H1 (cell line): ENCODE data around the gene CHMP4A. TPM values are rescaled to one million over a fixed set of nuclear protein-coding genes. Genes with fewer than 3 reads are reported as not detected.

Source experiments
- CTCF ChIA-PET: fragments of 300-600 bp; sonication (Branson Sonifier 250); formaldehyde crosslinking; loops from one replicate; lab custom pipeline; 2021; ENCODE audit not compliant: partially characterized antibody; lab: Charles Lee
- POLR2A ChIA-PET: fragments of 300-600 bp; sonication (Branson Sonifier 250); formaldehyde crosslinking; loops from one replicate; lab custom pipeline; 2021; ENCODE audit warnings: inconsistent platforms; ENCODE audit not compliant: partially characterized antibody; lab: Charles Lee
- DNase-seq, 2 experiments: peaks; one replicate each; pipeline versions ENCODE4 v3.0.0 to v3.0.0-alpha.2; 2010 to 2022; ENCODE audit warnings: low spot score in 2 of 2, low read depth in 1 of 2, mixed read lengths in 1 of 2
- FAIRE-seq: peaks from 2 replicates; lab custom pipeline; 2011; peaks lifted over from hg19 to GRCh38; lab: Jason Lieb, UNC
- H2AFZ ChIP-seq: 2 replicates; pipeline ENCODE4 v1.8.1; 2012; ENCODE audit warnings: low read length, inconsistent platforms
- H2AK5ac ChIP-seq: 2 replicates; pipeline ENCODE4 v1.6.1; 2013; ENCODE audit warnings: low read depth, low read length
- H2BK120ac ChIP-seq: replicated peaks from 2 replicates; pipeline ENCODE3; 2013; ENCODE audit warnings: low read depth, low read length, inconsistent platforms
- H2BK12ac ChIP-seq: 2 replicates; pipeline ENCODE4 v1.6.1; 2013; ENCODE audit warnings: low read depth, low read length
- H2BK15ac ChIP-seq: 2 replicates; pipeline ENCODE4 v1.6.1; 2013; ENCODE audit warnings: low read length
- H2BK20ac ChIP-seq: 2 replicates; pipeline ENCODE4 v1.6.1; 2013; ENCODE audit warnings: low read length
- H2BK5ac ChIP-seq: 2 replicates; pipeline ENCODE4 v1.6.1; 2013; ENCODE audit warnings: low read depth, low read length
- H3K14ac ChIP-seq: 2 replicates; pipeline ENCODE4 v1.6.1; 2013; ENCODE audit warnings: inconsistent platforms; ENCODE audit not compliant: insufficient read length
- H3K18ac ChIP-seq: 2 replicates; pipeline ENCODE4 v1.6.1; 2013; ENCODE audit warnings: low read length; ENCODE audit errors: extremely low read depth
- H3K23ac ChIP-seq: 2 replicates; pipeline ENCODE4 v1.6.1; 2013; ENCODE audit warnings: inconsistent platforms; ENCODE audit not compliant: insufficient read length
- H3K23me2 ChIP-seq: 2 replicates; pipeline ENCODE4 v1.6.1; 2013; ENCODE audit warnings: low read depth, low read length
- H3K27ac ChIP-seq: 2 replicates; pipeline ENCODE4 v1.6.1; 2011; ENCODE audit warnings: low read depth, low read length, inconsistent platforms
- H3K27me3 ChIP-seq, 4 experiments: replicated peaks in 1 of 4; 1 replicate in 1 of 4; 2 replicates in 3 of 4; pipeline versions ENCODE4 v1.6.1 to v1.8.1; 2011 to 2013; ENCODE audit warnings: low read length in 3 of 4, mild to moderate bottlenecking in 3 of 4, inconsistent platforms in 2 of 4, mixed read lengths in 2 of 4, moderate library complexity in 1 of 4; ENCODE audit not compliant: control insufficient read depth in 3 of 4, insufficient read depth in 3 of 4; ENCODE audit errors: extremely low read depth in 1 of 4
- H3K36me3 ChIP-seq, 4 experiments: 2 replicates each; pipeline versions ENCODE4 v1.6.1 to v1.8.1; 2011 to 2013; ENCODE audit warnings: mild to moderate bottlenecking in 4 of 4, low read length in 3 of 4, moderate library complexity in 2 of 4, control low read depth in 1 of 4, inconsistent platforms in 1 of 4; ENCODE audit not compliant: insufficient read depth in 4 of 4, control insufficient read depth in 2 of 4
- H3K4ac ChIP-seq: replicated peaks from 2 replicates; pipeline ENCODE3; 2013; ENCODE audit warnings: low read length, low read depth, mixed read lengths, inconsistent platforms; ENCODE audit not compliant: insufficient read length
- H3K4me1 ChIP-seq, 4 experiments: replicated peaks in 1 of 4; 1 replicate in 1 of 4; 2 replicates in 3 of 4; pipeline versions ENCODE4 v1.6.1 to v1.8.1; 2011 to 2013; ENCODE audit warnings: low read length in 3 of 4, inconsistent platforms in 2 of 4, mixed read lengths in 1 of 4; ENCODE audit not compliant: insufficient read depth in 4 of 4, control insufficient read depth in 3 of 4
- H3K4me2 ChIP-seq, 2 experiments: 2 replicates each; pipeline versions ENCODE4 v1.6.1 to v1.8.1; 2011 to 2013; ENCODE audit warnings: low read depth in 2 of 2, low read length in 2 of 2, control low read depth in 1 of 2, inconsistent platforms in 1 of 2, mild to moderate bottlenecking in 1 of 2; ENCODE audit not compliant: insufficient read depth in 1 of 2
- H3K4me3 ChIP-seq, 4 experiments: fragments of 200-600, 300-600 bp in 1 of 4; sonication (generic), shearing (Covaris generic), sonication (Bioruptor Twin) in 1 of 4; 2 replicates each; pipeline versions ENCODE4 v1.5.1 to v1.8.1; 2011 to 2016; ENCODE audit warnings: low read length in 4 of 4, low read depth in 3 of 4, control low read depth in 2 of 4, inconsistent platforms in 2 of 4, mild to moderate bottlenecking in 2 of 4, mixed read lengths in 1 of 4, moderate library complexity in 1 of 4; ENCODE audit not compliant: insufficient read depth in 2 of 4; ENCODE audit errors: extremely low read depth in 1 of 4
- H3K56ac ChIP-seq: replicated peaks from 2 replicates; pipeline ENCODE3; 2013; ENCODE audit warnings: low read depth, mild to moderate bottlenecking, mixed read lengths, low read length, inconsistent platforms; ENCODE audit not compliant: insufficient read length
- H3K79me1 ChIP-seq: 2 replicates; pipeline ENCODE4 v1.6.1; 2013; ENCODE audit warnings: low read depth, low read length, control low read depth
- H3K79me2 ChIP-seq, 2 experiments: 2 replicates each; pipeline versions ENCODE4 v1.6.1 to v1.8.1; 2012 to 2013; ENCODE audit warnings: low read length in 2 of 2, mild to moderate bottlenecking in 2 of 2, inconsistent platforms in 1 of 2; ENCODE audit not compliant: insufficient read depth in 2 of 2, control insufficient read depth in 1 of 2
- H3K9ac ChIP-seq, 4 experiments: replicated peaks in 1 of 4; 1 replicate in 1 of 4; 2 replicates in 3 of 4; pipeline versions ENCODE4 v1.6.1 to v1.8.1; 2011 to 2013; ENCODE audit warnings: low read depth in 3 of 4, low read length in 3 of 4, control low read depth in 2 of 4, mild to moderate bottlenecking in 2 of 4, moderate library complexity in 2 of 4, inconsistent platforms in 1 of 4; ENCODE audit errors: extremely low read depth in 1 of 4
- H3K9me3 ChIP-seq, 2 experiments: 2 replicates each; pipeline versions ENCODE4 v1.6.1 to v1.8.1; 2012 to 2013; ENCODE audit warnings: mild to moderate bottlenecking in 2 of 2, moderate library complexity in 2 of 2, control low read depth in 1 of 2, inconsistent platforms in 1 of 2, low read depth in 1 of 2, low read length in 1 of 2, mixed read lengths in 1 of 2; ENCODE audit not compliant: insufficient read depth in 2 of 2
- H4K20me1 ChIP-seq, 2 experiments: replicated peaks in 1 of 2; 2 replicates each; pipeline versions ENCODE3 to v1.8.1; 2011 to 2013; ENCODE audit warnings: inconsistent platforms in 2 of 2, low read length in 2 of 2, mild to moderate bottlenecking in 1 of 2; ENCODE audit not compliant: insufficient read depth in 2 of 2, control insufficient read depth in 1 of 2
- H4K5ac ChIP-seq: 2 replicates; pipeline ENCODE4 v1.6.1; 2013; ENCODE audit warnings: low read length, low read depth, mixed read lengths, inconsistent platforms; ENCODE audit not compliant: insufficient read length
- H4K8ac ChIP-seq: 2 replicates; pipeline ENCODE4 v1.8.0; 2013; ENCODE audit warnings: mild to moderate bottlenecking, moderate library complexity, low read length, inconsistent platforms; ENCODE audit not compliant: insufficient read depth; ENCODE audit errors: extremely low read depth
- H4K91ac ChIP-seq: replicated peaks from 2 replicates; pipeline ENCODE3; 2013; ENCODE audit warnings: low read length, mixed read lengths, inconsistent platforms; ENCODE audit not compliant: insufficient read length
- CBX8 ChIP-seq: fragments of 300-800, 300-1000 bp; sonication (generic); IDR thresholded peaks from 2 replicates; pipeline ENCODE4 v1.7.1; 2016; ENCODE audit warnings: low read depth, low read length, borderline replicate concordance
- CHD2 ChIP-seq: IDR thresholded peaks from 2 replicates; pipeline ENCODE4 v1.6.1; 2012; ENCODE audit warnings: low read length, improper control_type of control experiment
- EZH2 ChIP-seq: fragments of 200-600 bp; sonication (generic); IDR thresholded peaks from 2 replicates; pipeline ENCODE4 v1.7.1; 2012; ENCODE audit warnings: low read depth, mild to moderate bottlenecking, moderate library complexity, low read length, inconsistent platforms; ENCODE audit not compliant: severe bottlenecking
- FOSL1 ChIP-seq: IDR thresholded peaks from 2 replicates; pipeline ENCODE4 v1.6.1; 2011; ENCODE audit warnings: mild to moderate bottlenecking, low read depth, low read length, moderate library complexity; ENCODE audit not compliant: insufficient read depth
- HDAC6 ChIP-seq: IDR thresholded peaks from one replicate; pipeline ENCODE4 v1.7.1; 2012; ENCODE audit warnings: low read depth, mild to moderate bottlenecking, inconsistent platforms, low read length, moderate library complexity
- MAX ChIP-seq: IDR thresholded peaks from 2 replicates; pipeline ENCODE4 v1.6.1; 2012; ENCODE audit warnings: inconsistent platforms
- PHF8 ChIP-seq: fragments of 200-600 bp; sonication (generic); conservative IDR thresholded peaks from 2 replicates; pipeline ENCODE4 v1.7.1; 2012; ENCODE audit warnings: low read depth, mild to moderate bottlenecking, inconsistent platforms, low read length, moderate library complexity
- POLR2AphosphoS5 ChIP-seq: IDR thresholded peaks from 2 replicates; pipeline ENCODE4 v1.6.1; 2011; ENCODE audit warnings: low read depth, low read length
- RBBP5 ChIP-seq: IDR thresholded peaks from 2 replicates; pipeline ENCODE4 v1.7.1; 2012; ENCODE audit warnings: low read depth, mild to moderate bottlenecking, inconsistent platforms, low read length, moderate library complexity, borderline replicate concordance
- RFX5 ChIP-seq: IDR thresholded peaks from 2 replicates; pipeline ENCODE4 v1.6.1; 2011; ENCODE audit warnings: low read depth, low read length, improper control_type of control experiment, borderline replicate concordance
- SIRT6 ChIP-seq: IDR thresholded peaks from one replicate; pipeline ENCODE4 v1.7.1; 2012; ENCODE audit warnings: low read length, inconsistent platforms
- WGBS, 2 experiments: shearing (Covaris generic) in 1 of 2; methylation state at CpG; one replicate each; pipeline versions ENCODE4 v1.1.6 to v1.1.7; 2013 to 2015; ENCODE audit warnings: low lambda C conversion rate in 2 of 2, mixed read lengths in 2 of 2, inconsistent platforms in 1 of 2, low coverage in 1 of 2, missing lambda C conversion rate in 1 of 2; ENCODE audit not compliant: insufficient replicate concordance in 2 of 2, insufficient coverage in 1 of 2, insufficient read length in 1 of 2; ENCODE audit errors: extremely low coverage in 1 of 2, missing lambda C conversion rate in 1 of 2; 5-methylcytosine and 5-hydroxymethylcytosine counted together
- polyA plus RNA-seq, 7 experiments: library from polyadenylated mRNA; depleted of rRNA in 3 of 7; stranded (reverse) in 5 of 7; unstranded in 2 of 7; fragments of >200 nt in 5 of 7; fragments of 200-250 nt in 2 of 7; gene quantifications; 1 replicate in 5 of 7; 2 replicates in 1 of 7; 4 replicates in 1 of 7; pipeline versions ENCODE4 v1.2.1 to v1.2.3, GENCODE V29; 2011 to 2013; ENCODE audit warnings: missing spikeins in 2 of 7, mixed read lengths in 2 of 7
- total RNA-seq: library from RNA; stranded (reverse); fragmentation: NEBNext Ultra II Directional; extraction: Animal tissue kit (Norgen Biotek cat#: 25700); gene quantifications from 2 replicates; pipeline ENCODE4 v1.2.1, GENCODE V29; 2021

Gene CHMP4A
- total and polyA plus RNA-seq, 2 of the 8 experiments (the other 6 are each of a cell fraction or from before 2014, with no cell fraction given), result 32.9 to 37.6 TPM

- H3K27me3 ChIP-seq, result no peaks in the 10 kb centered on the region
- H3K9me3 ChIP-seq, result no peaks in the 10 kb centered on the region
- no peak overlapping the region for H2AFZ ChIP-seq
- H3K4me2 ChIP-seq, result no peak overlapping the region
- TF ChIP-seq RBBP5, result no peak
- TF ChIP-seq CHD2, result no peak
- no peak for TF ChIP-seq MAX
- TF ChIP-seq HDAC6, result no peak
- TF ChIP-seq FOSL1, result no peak
- no peak for TF ChIP-seq RFX5
- TF ChIP-seq POLR2AphosphoS5, result no peak
- no peak for TF ChIP-seq PHF8
- no peak for TF ChIP-seq CBX8
- TF ChIP-seq EZH2, result no peak
- TF ChIP-seq SIRT6, result no peak
- H2AK5ac ChIP-seq, result no peak overlapping the region
- H3K4me3 ChIP-seq, result no peak overlapping the region
- no peak overlapping the region for H4K5ac ChIP-seq
- H4K8ac ChIP-seq, result no peak overlapping the region
- peaks cover 19 to 65% (median 53%) of the 10 kb centered on the region in 4 experiments for H3K36me3 ChIP-seq
- H4K20me1 ChIP-seq, result peaks cover 2 to 15% of the 10 kb centered on the region in 2 experiments
- 88% methylated on average over 18 of the region's 18 CpGs; no CpG with 5 or more reads in 1 of the 2 experiments for WGBS, 2 experiments
- no peak overlapping the region for H2BK20ac ChIP-seq
- no peak overlapping the region for H2BK5ac ChIP-seq
- no peaks in the 10 kb centered on the region for H3K23me2 ChIP-seq
- CTCF ChIA-PET, result interaction anchor here (1.1 to 1.6 kb wide), 3 partner anchors 19 to 128 kb away, joined by 3 to 7 read pairs (median 6); partner anchors contain the start of genes CIDEB and IRF9
- no peak overlapping the region for H3K9ac ChIP-seq
- no peaks in the 10 kb centered on the region for H3K4me1 ChIP-seq
- POLR2A ChIA-PET, result interaction anchor here (1.1 to 10.7 kb wide), 15 partner anchors 7 to 107 kb away, joined by 3 to 158 read pairs (median 4); partner anchors contain the start of genes CHMP4A, DCAF11, GMPR2 and IPO4
- DNase-seq, result no peak
- no peaks in the 10 kb centered on the region for H3K79me2 ChIP-seq
- no peak overlapping the region for H3K18ac ChIP-seq
- no peak overlapping the region for H3K14ac ChIP-seq
- no peak overlapping the region for H3K4ac ChIP-seq
- H3K23ac ChIP-seq, result no peak overlapping the region
- no peak overlapping the region for H2BK12ac ChIP-seq
- H3K27ac ChIP-seq, result no peak overlapping the region
- H3K79me1 ChIP-seq, result peaks cover 2% of the 10 kb centered on the region; the same call in 1 of the 2 replicates
- H3K56ac ChIP-seq, result no peak overlapping the region
- FAIRE-seq, result no peak
- H2BK15ac ChIP-seq, result no peak overlapping the region
- H2BK120ac ChIP-seq, result no peak overlapping the region
- no peak overlapping the region for H4K91ac ChIP-seq
Measured at GRCh38 chr14:24179961-24180796, 33.1 kb downstream of the CHMP4A start.
